ENCODE results near the gene CLTRN. TPM values are rescaled to one million over a fixed set of nuclear protein-coding genes. Genes with fewer than 3 reads are reported as not detected.

The CLTRN gene
- polyA plus RNA-seq, 1 of the 3 experiments (the other 2 are of a cell fraction): 0.16 TPM

DNA sequence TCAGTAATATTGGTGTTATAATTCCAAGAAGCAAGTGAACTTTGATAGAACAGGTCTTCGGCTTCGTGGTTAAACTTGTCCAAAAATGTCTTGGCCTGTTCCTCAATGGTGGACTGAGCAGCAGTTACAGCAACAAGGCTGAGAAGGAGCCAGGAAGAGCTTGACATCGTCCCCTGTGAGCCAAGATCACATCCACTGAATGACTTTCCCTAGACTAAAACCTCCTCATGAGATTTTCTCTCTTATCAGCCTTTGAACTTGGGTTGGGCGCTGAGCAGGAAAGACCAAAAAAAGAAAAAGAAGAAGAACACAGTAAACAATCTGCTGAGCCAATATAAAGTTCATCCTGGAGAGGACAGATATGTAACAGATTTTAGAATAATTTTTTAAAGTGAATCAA, 63.9 kb downstream of the CLTRN start, which contains the start of gene ACE2:
TSS of gene ACE2 (minus strand) at position 216 of the 400 bp plus-strand sequence. CDS start at position 167, 49 bp downstream.
- Histone ChIP-seq H3K4me1 (ENCODE audit: control insufficient read depth in 1 of 2, insufficient read depth in 2 of 2, low read depth in 1 of 2, low read length in 1 of 2) (no peaks in the 10 kb centered on the region), H3K4me2 (no peak within 1 kb of the TSS), H4K20me1 (ENCODE audit: insufficient read depth) (no peaks in the 10 kb centered on the region), H2AFZ (ENCODE audit: low read depth) (no peak within 1 kb of the TSS), H3K9me3 (no peaks in the 10 kb centered on the region), H3K27me3 (ENCODE audit: insufficient read depth) (no peaks in the 10 kb centered on the region; the same call in 1 of the 2 replicates), H3K9ac (no peak within 1 kb of the TSS), H3K79me2 (ENCODE audit: insufficient read depth) (no peaks in the 10 kb centered on the region), H3K27ac (ENCODE audit: low read depth in 2 of 2, low read length in 1 of 2) (no peak within 1 kb of the TSS), H3K9me2 (no peaks in the 10 kb centered on the region), H3K36me3 (replicated peaks in 1 of 2; ENCODE audit: control insufficient read depth in 1 of 2, insufficient read depth in 2 of 2, low read length in 1 of 2) (no peaks in the 10 kb centered on the region), H3K4me3 (ENCODE audit: low read depth in 2 of 2, low read length in 1 of 2) (no peak within 1 kb of the TSS), H3F3A (replicated peaks; ENCODE audit: insufficient read depth) (no peaks in the 10 kb centered on the region)
- DNase-seq: no peak
- WGBS (ENCODE audit: low lambda C conversion rate): 27% methylated on average over 4 of the region's 4 CpGs
- ChIA-PET CTCF (no interaction called here), POLR2A (no interaction called here)
- no peak for TF ChIP-seq ELF1 (IDR thresholded peaks at IDR 0.05)
- TF ChIP-seq YY1 (IDR thresholded peaks at IDR 0.05; ENCODE audit: low read depth): no peak
- TF ChIP-seq, protein P1, sequence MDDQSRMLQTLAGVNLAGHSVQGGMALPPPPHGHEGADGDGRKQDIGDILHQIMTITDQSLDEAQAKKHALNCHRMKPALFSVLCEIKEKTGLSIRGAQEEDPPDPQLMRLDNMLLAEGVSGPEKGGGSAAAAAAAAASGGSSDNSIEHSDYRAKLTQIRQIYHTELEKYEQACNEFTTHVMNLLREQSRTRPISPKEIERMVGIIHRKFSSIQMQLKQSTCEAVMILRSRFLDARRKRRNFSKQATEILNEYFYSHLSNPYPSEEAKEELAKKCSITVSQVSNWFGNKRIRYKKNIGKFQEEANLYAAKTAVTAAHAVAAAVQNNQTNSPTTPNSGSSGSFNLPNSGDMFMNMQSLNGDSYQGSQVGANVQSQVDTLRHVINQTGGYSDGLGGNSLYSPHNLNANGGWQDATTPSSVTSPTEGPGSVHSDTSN (IDR thresholded peaks at IDR 0.05): no peak
- no peak for TF ChIP-seq FOXJ3 (CRISPR knock-in tag; IDR thresholded peaks at IDR 0.05)
- TF ChIP-seq RAD21 (IDR thresholded peaks at IDR 0.05; ENCODE audit: low read length): no peak
- no peak for TF ChIP-seq EP300 (IDR thresholded peaks at IDR 0.05; ENCODE audit: borderline replicate concordance in 1 of 2, low read depth in 1 of 2, low read length in 1 of 2)
- no peak for TF ChIP-seq TCF12 (IDR thresholded peaks at IDR 0.05)
- TF ChIP-seq, protein P2, sequence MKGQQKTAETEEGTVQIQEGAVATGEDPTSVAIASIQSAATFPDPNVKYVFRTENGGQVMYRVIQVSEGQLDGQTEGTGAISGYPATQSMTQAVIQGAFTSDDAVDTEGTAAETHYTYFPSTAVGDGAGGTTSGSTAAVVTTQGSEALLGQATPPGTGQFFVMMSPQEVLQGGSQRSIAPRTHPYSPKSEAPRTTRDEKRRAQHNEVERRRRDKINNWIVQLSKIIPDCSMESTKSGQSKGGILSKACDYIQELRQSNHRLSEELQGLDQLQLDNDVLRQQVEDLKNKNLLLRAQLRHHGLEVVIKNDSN (IDR thresholded peaks at IDR 0.05; ENCODE audit: borderline replicate concordance, low read depth): no peak
- no peak for TF ChIP-seq GABPA (IDR thresholded peaks at IDR 0.05; ENCODE audit: low read depth)
- TF ChIP-seq CHD2 (IDR thresholded peaks at IDR 0.05; ENCODE audit: low read length, partially characterized antibody): no peak
- TF ChIP-seq RFX5 (IDR thresholded peaks at IDR 0.05; ENCODE audit: low read length): no peak
- TF ChIP-seq FOXM1 (IDR thresholded peaks at IDR 0.05; ENCODE audit: low read depth): no peak
- TF ChIP-seq EZH2phosphoT487 (IDR thresholded peaks at IDR 0.05; ENCODE audit: borderline replicate concordance, low read depth): no peak
- no peak for TF ChIP-seq RCOR1 (IDR thresholded peaks at IDR 0.05; ENCODE audit: low read length)
- TF ChIP-seq, protein P3, sequence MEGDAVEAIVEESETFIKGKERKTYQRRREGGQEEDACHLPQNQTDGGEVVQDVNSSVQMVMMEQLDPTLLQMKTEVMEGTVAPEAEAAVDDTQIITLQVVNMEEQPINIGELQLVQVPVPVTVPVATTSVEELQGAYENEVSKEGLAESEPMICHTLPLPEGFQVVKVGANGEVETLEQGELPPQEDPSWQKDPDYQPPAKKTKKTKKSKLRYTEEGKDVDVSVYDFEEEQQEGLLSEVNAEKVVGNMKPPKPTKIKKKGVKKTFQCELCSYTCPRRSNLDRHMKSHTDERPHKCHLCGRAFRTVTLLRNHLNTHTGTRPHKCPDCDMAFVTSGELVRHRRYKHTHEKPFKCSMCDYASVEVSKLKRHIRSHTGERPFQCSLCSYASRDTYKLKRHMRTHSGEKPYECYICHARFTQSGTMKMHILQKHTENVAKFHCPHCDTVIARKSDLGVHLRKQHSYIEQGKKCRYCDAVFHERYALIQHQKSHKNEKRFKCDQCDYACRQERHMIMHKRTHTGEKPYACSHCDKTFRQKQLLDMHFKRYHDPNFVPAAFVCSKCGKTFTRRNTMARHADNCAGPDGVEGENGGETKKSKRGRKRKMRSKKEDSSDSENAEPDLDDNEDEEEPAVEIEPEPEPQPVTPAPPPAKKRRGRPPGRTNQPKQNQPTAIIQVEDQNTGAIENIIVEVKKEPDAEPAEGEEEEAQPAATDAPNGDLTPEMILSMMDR (IDR thresholded peaks at IDR 0.05): no peak
- no peak for TF ChIP-seq SMC3 (IDR thresholded peaks at IDR 0.05; ENCODE audit: low read depth, low read length)
- TF ChIP-seq, protein P4, sequence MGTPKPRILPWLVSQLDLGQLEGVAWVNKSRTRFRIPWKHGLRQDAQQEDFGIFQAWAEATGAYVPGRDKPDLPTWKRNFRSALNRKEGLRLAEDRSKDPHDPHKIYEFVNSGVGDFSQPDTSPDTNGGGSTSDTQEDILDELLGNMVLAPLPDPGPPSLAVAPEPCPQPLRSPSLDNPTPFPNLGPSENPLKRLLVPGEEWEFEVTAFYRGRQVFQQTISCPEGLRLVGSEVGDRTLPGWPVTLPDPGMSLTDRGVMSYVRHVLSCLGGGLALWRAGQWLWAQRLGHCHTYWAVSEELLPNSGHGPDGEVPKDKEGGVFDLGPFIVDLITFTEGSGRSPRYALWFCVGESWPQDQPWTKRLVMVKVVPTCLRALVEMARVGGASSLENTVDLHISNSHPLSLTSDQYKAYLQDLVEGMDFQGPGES (IDR thresholded peaks at IDR 0.05; ENCODE audit: low read depth, low read length): no peak
